Hematopoietic multipotent progenitor cell treated with erythropoietin and hydrocortisone succinate and interleukin-3 and kit ligand, for 15 days (in vitro differentiated cells): ENCODE data around the gene TPSB2.
"Not testable (repeated sequence)": the region's sequence is repeated elsewhere in the genome, so short reads cannot be mapped to it uniquely, and the experiment has no call there.

Experiments
- DNase-seq: peaks from one replicate; pipeline ENCODE4 v3.0.0-alpha.2; 2015; ENCODE audit warnings: low spot score

The TPSB2 gene

DNA sequence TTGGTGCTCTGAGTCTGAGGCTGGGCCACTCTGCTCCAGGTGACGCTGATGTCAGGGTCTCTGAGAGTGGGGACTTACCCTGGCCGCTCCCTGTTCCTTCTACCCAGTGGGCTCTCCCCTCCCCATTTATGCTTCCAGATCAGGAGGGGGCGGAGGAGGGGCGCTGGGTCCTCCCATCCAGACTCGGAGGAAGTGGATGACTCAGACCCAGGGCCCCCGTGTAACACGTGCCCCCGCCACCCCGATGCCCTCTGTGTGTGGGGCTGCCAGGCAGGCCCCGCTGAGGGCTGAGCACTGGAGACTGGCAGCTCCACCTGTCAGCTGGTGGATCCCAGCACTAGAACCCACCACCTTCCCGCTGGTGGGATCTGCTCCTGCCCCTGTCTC lies at the start of gene TPSB2:
Gene TPSB2 (minus strand): TSS at position 101 of the 387 bp plus-strand sequence. CDS start 233 bp downstream, outside the sequence.
- not testable (repeated sequence) for DNase-seq

- DNase-seq, result no peak
Observed at GRCh38 chr16:1279081-1279944, 49.3 kb upstream of the TPSB2 start.

DNA sequence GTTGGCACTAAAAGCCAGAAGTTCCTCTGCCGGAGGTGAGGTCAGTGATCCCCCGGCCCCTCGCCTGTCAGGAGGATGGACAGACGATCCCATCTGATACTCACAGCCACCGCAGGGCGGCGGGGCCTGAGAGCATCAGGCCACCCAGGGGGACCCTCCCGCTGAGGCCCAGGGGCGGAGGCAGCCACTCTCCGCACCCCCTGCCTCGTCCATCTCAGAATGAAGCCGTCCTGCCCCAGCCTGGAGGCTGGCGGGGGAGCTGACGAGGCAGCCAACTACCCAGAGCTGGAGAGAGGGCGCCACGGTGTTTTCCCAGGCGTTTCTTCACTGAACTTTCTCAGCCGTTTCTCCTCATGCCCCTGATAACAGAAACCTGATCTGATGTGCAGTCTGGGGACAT lies 48.5 kb upstream of the TPSB2 start:
- no peak for DNase-seq

DNA sequence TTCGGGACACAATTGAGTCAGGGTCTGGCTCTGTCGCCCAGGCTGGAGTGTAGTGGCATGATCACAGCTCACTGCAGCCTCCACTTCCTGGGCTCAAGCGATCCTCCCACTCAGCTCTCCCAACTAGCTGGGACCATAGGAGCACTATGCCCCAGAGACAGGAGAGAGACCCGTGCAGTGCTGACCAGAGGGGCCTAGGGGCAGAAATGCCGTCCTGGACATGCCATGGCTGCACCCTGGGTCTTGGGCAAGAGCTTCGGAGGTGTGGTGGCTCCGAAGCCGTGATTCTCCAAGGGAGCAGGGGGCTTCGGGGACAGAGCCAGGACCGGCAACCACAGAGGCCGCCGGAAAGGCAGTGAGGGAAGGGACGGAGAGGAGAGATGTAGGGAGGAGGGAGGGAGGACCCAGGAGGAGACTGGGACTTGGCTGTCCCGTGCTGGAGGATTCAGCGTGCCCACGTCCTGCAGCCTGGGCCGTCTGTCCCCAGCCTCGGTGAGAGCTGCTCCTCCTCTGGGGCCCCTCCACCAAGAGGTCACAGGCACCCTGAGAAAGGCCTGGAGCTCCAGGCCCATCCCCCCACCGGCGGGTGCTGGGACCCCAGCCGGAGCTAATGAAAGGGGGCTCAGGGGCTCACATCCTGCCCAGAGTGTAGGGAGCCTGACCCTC lies 47.8 kb upstream of the TPSB2 start:
- DNase-seq, result no peak

GRCh38 chr16:1277151-1277598 lies 47.2 kb upstream of the TPSB2 start:
- DNase-seq, result no peak

DNA sequence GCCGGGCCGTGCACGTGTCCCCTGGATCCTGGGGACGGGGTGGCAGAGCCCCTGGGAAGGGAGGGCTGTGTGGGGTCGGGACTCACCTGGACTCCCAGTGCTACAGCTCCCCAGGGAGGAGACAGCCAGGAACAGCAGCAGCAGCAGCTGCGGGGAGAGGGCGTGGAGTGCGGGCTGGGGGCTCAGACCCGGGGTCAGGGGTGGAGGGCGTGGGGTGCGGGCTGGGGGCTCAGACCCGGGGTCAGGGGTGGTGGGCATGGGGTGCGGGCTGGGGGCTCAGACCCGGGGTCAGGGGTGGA lies 46.5 kb upstream of the TPSB2 start:
- no peak for DNase-seq

DNA sequence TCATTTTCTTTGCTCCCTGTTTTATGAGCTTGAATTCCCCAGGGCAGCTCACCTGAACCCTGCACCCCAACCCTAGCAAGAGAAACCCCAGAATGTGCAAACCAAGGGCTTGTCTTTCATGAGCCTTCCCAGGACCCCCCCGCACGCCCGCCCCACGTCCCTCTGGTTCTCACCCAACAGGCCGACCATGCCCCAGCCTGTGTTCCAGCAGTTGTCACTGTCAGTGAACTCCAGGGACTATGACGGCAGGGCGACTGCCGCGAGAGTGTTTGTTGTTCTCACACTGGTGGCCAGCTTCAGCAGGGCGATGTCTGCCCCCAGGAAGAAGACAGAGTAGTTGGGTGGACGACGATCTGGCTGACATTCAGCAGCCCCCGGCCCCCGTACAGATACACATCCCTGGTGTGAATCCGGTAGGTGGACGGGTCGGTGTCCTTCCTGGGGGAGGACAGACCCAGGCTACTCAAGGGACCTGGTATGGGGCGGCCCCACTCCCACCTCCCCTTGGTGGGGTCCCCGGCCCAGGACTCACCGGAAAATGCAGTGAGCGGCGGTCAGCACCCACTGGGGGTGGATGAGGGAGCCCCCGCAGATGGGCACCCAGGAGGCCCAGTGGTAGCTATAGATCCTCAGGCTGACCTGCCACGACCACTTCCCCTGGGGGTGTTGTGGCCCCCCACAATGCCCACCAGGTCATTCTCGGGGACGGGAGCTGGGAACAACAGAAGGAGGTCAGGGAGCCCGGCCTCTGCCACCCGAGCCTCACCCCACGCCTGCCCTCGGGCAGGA lies 46.0 kb upstream of the TPSB2 start:
- no peak for DNase-seq

GRCh38 chr16:1274767-1275166 lies 44.8 kb upstream of the TPSB2 start:
- DNase-seq, result no peak

- no peak for DNase-seq
Observed at GRCh38 chr16:1273816-1274215, 43.8 kb upstream of the TPSB2 start.

GRCh38 chr16:1272453-1273198 lies 42.6 kb upstream of the TPSB2 start:
- DNase-seq, result no peak

DNA sequence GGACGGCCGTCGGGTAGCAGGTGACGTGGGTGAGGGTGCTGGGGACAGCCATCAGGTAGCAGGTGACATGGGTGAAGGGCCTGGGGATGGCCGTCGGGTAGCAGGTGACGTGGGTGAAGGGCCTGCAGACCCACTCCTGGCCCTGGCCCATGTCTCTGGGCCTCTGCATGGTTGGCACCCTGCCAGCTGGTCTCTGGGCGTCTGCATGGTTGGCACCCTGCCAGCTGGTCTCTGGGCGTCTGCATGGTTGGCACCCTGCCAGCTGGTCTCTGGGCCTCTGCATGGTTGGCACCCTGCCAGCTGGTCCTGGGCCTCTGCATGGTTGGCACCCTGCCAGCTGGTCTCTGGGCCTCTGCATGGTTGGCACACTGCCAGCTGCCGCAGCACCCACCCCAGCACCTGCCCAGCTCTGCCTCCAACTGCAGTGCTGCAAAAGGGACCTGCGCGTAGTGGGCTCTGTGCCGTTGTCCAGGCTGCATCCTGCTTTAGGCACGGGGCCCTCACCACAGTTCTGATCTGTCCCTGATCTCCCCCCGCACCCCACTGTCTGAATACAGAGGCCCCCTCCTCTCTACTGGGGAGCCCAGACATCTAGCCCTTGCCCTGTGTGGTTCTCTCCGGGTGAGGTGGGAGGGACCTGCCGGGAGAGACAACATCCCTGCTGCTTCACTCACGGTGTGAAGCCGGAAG lies 41.9 kb upstream of the TPSB2 start:
- peak; percentile 62 for DNase-seq

- DNase-seq, result no peak
Observed at GRCh38 chr16:1271380-1271723, 41.4 kb upstream of the TPSB2 start.

DNA sequence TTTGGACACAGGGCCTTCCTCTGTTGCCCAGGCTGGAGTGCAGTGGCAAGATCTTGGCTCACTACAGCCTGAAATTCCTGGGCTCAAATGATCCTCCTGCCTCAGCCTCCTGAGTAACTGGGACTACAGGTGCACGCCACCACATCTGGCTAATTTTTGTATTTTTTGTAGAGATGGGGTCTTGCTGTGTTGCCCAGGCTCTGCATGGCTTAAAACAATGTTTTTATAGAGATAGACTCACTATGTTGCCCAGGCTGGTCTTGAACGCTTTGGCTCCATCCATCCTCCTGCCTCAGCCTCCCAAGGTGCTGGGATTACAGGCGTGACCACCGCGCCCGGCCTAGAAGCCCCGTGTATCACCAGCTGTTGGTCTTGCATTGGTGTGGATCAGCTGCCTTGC lies 39.4 kb upstream of the TPSB2 start:
- not testable (repeated sequence) for DNase-seq

DNA sequence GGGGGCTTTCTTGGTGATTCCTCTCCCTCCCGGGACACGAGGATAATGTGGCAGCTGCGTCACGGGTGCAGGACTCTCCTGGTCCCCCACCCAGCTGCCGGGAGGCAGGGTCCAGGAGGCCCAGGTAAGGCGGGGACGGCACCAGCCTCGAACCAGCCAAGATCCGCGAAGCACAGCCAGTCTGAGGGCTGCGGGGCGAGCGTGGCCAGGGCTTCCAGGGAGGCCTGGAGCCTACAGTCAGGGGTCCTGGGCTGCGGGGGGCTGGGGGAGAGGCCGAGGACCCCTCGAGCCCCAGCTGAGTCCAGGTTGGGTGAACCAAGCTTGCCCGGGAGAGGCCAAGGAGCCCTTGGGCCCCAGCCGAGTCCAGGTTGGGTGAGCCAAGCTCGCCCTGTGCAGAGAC lies 35.8 kb upstream of the TPSB2 start:
- DNase-seq, result no peak

- DNase-seq, result no peak
Observed at GRCh38 chr16:1265090-1265630, 35.2 kb upstream of the TPSB2 start.

DNA sequence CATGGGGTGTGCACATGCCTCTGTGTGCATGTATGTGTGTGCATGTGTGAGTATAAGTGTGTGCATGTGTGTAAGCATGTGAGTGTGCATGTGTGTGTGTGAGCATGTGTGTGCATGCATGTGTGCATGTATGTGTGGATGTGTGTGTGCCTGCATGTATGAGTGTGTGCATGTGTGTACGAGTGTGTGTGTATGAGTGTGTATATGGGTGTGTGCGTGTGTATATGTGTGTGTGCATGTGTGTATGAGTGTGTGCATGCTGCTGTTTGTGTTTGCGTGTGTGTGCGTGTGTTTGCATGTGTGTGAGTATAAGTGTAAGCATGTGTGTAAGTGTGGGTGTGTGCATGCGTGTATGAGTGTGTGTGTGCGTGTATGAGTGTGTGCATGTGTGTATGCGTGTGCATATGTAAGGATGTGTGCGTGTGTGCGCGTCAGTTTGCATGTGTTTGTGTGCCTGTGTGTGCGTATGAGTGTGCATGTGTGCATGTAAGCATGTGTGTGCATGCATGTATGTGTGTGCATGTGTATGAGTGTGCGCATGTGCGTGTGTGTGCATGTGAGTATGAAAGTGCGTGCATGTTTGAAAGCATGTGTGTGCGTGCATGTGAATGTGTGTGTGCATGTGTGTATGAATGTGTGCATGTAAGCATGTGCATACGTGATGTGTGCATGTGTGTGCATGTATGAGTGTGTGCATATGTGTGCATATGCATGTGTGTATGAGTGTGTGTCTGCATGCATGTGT lies 34.5 kb upstream of the TPSB2 start:
- no peak for DNase-seq

DNA sequence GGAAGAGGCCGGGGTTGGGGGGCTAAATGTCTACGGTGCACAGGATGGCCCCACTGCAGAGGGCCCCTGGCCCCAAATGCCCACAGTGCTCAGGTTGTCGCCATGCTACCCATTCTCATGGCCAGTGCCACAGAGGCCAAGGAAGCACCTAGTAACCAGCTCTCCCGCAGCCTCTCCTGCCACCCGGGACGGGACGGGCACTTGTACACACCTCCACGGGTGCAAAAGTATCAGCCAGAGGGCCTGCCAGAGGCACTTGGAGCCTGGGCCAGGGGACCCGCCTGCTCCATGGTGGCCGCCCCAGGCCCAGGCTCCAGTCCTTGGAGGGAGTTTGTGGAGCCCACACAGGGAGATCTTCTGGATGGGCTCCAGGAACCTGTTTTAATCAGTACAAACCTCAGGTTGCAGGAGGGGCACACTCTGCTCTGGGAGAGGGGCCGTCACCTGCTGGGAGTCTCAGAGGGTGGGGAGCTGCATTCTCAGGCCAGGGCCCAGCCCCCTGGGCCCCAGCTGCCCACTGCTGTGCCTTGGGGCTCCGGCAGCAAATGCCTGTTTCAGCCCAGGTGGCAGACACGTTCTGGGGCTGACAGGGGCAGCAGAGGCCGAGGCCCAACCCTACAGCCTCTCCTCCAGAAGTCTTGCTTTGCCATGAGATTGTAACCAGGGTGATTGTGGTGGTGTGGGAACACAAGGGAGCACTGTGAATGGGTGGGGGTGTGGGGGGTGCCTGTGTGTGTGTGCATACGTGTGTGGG lies 33.8 kb upstream of the TPSB2 start:
- no peak for DNase-seq

DNA sequence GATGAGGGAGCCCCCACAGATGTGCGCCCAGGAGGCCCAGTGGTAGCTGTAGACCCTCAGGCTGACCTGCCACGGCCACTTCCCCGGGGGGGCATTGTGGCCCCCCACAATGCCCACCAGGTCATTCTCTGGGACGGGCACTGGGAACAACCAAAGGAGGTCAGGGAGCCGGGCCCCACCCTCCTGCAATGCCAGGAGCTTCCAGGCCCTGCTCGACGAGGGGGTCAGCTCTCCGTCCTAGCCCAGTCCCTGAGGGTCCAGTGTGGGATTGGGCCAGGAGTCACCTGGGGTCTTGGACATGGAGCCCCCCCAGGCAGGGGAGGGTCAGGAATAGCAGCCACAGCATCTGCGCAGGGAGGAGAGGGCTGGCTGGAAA lies 32.9 kb upstream of the TPSB2 start:
- DNase-seq, result no peak

GRCh38 chr16:1262210-1262845 lies 32.3 kb upstream of the TPSB2 start:
- no peak for DNase-seq
